WTC11 (cell line): ENCODE results near the gene ZGPAT. TPM values are rescaled to one million over a fixed set of nuclear protein-coding genes. Genes with fewer than 3 reads are reported as not detected.

Experiments
- ATAC-seq: fragments of 200-7000 bp; cut with Tn5 transposase; 2 replicates; pipeline ENCODE4 v1.10.0; 2021; ENCODE audit warnings: mild to moderate bottlenecking, moderate library complexity
- CTCF ChIA-PET: fragments of 300-600 bp; sonication (Branson Sonifier 250); formaldehyde crosslinking; loops from one replicate; lab custom pipeline; 2021; ENCODE audit warnings: antibody characterized with exemption; lab: Charles Lee
- POLR2A ChIA-PET: fragments of 350-600 bp; sonication (Branson Sonifier 250); formaldehyde crosslinking; loops from one replicate; lab custom pipeline; 2021; ENCODE audit warnings: antibody characterized with exemption; lab: Charles Lee
- DNase-seq: peaks from one replicate; pipeline ENCODE4 v3.0.0; 2021; ENCODE audit warnings: low spot score
- H3K27ac Mint-ChIP-seq: 2 replicates; pipeline ENCODE4 v1.8.0; 2021; ENCODE audit warnings: mixed read lengths
- H3K27me3 Mint-ChIP-seq: 2 replicates; pipeline ENCODE4 v1.8.0; 2021; ENCODE audit warnings: low read depth, mild to moderate bottlenecking, moderate library complexity, mixed read lengths
- H3K36me3 Mint-ChIP-seq: 2 replicates; pipeline ENCODE4 v1.8.0; 2021; ENCODE audit warnings: mixed read lengths
- H3K4me1 Mint-ChIP-seq: 2 replicates; pipeline ENCODE4 v1.8.0; 2022; ENCODE audit warnings: mixed read lengths
- H3K4me3 Mint-ChIP-seq: 2 replicates; pipeline ENCODE4 v1.8.0; 2021; ENCODE audit warnings: mild to moderate bottlenecking, moderate library complexity, mixed read lengths
- H3K9me3 Mint-ChIP-seq: 2 replicates; pipeline ENCODE4 v1.8.0; 2021; ENCODE audit warnings: mixed read lengths
- ATF1 ChIP-seq: sonication (generic); formaldehyde crosslinking; IDR thresholded peaks from 2 replicates; pipeline ENCODE4 v1.8.1; 2023; ENCODE audit warnings: mild to moderate bottlenecking, moderate library complexity, missing genetic modification reagents
- ATF2 ChIP-seq: sonication (generic); formaldehyde crosslinking; IDR thresholded peaks from 2 replicates; pipeline ENCODE4 v1.8.1; 2022; ENCODE audit warnings: low read depth, missing genetic modification reagents, borderline replicate concordance
- CDX4 ChIP-seq: fragments of 250-450 bp; sonication (Bioruptor Pico); IDR thresholded peaks from 2 replicates; pipeline ENCODE4 v1.9.0; 2021; ENCODE audit warnings: moderate library complexity, mild to moderate bottlenecking, inconsistent platforms, borderline replicate concordance
- FOXJ3 ChIP-seq: sonication (generic); formaldehyde crosslinking; IDR thresholded peaks from 2 replicates; pipeline ENCODE4 v1.9.0; 2021; ENCODE audit warnings: missing genetic modification reagents, mild to moderate bottlenecking, borderline replicate concordance
- FOXK1 ChIP-seq: sonication (generic); formaldehyde crosslinking; IDR thresholded peaks from 2 replicates; pipeline ENCODE4 v1.8.0; 2022; ENCODE audit warnings: mild to moderate bottlenecking, moderate library complexity, missing genetic modification reagents
- FOXP1 ChIP-seq: sonication (generic); formaldehyde crosslinking; IDR thresholded peaks from 2 replicates; pipeline ENCODE4 v1.8.0; 2022; ENCODE audit warnings: missing genetic modification reagents, mild to moderate bottlenecking, moderate library complexity, borderline replicate concordance
- FOXP4 ChIP-seq: sonication (generic); formaldehyde crosslinking; IDR thresholded peaks from 2 replicates; pipeline ENCODE4 v1.8.0; 2022; ENCODE audit warnings: mild to moderate bottlenecking, missing genetic modification reagents
- JAZF1 ChIP-seq: fragments of 250-450 bp; sonication (Bioruptor Pico); IDR thresholded peaks from 2 replicates; pipeline ENCODE4 v1.9.0; 2021; ENCODE audit warnings: moderate library complexity, mild to moderate bottlenecking, inconsistent platforms
- MAX ChIP-seq: sonication (generic); formaldehyde crosslinking; IDR thresholded peaks from 2 replicates; pipeline ENCODE4 v1.8.0; 2022; ENCODE audit warnings: mild to moderate bottlenecking, missing genetic modification reagents
- MXD4 ChIP-seq: fragments of 250-450 bp; sonication (Bioruptor Pico); IDR thresholded peaks from 2 replicates; pipeline ENCODE4 v1.8.0; 2021; ENCODE audit warnings: mild to moderate bottlenecking, moderate library complexity, borderline replicate concordance
- NR3C1 ChIP-seq: sonication (generic); formaldehyde crosslinking; conservative IDR thresholded peaks from 2 replicates; pipeline ENCODE4 v1.8.1; 2023; ENCODE audit warnings: low read depth, mild to moderate bottlenecking, missing genetic modification reagents
- SMAD4 ChIP-seq: sonication (generic); formaldehyde crosslinking; IDR thresholded peaks from 2 replicates; pipeline ENCODE4 v1.8.0; 2022; ENCODE audit warnings: mild to moderate bottlenecking, missing genetic modification reagents
- USF2 ChIP-seq: sonication (generic); formaldehyde crosslinking; IDR thresholded peaks from 2 replicates; pipeline ENCODE4 v1.8.1; 2023; ENCODE audit warnings: mild to moderate bottlenecking, missing genetic modification reagents, moderate library complexity
- ZNF138 ChIP-seq: sonication (generic); formaldehyde crosslinking; conservative IDR thresholded peaks from 2 replicates; pipeline ENCODE4 v1.8.1; 2022; ENCODE audit warnings: mild to moderate bottlenecking, moderate library complexity, missing genetic modification reagents
- ZNF263 ChIP-seq: sonication (generic); formaldehyde crosslinking; IDR thresholded peaks from 2 replicates; pipeline ENCODE4 v1.8.1; 2022; ENCODE audit warnings: low read depth, mild to moderate bottlenecking, moderate library complexity, missing genetic modification reagents
- ZNF532 ChIP-seq: fragments of 250-450 bp; sonication (Bioruptor Pico); IDR thresholded peaks from 2 replicates; pipeline ENCODE4 v1.9.0; 2021; ENCODE audit warnings: mild to moderate bottlenecking, borderline replicate concordance
- ZSCAN18 ChIP-seq: fragments of 250-450 bp; sonication (Bioruptor Pico); IDR thresholded peaks from 2 replicates; pipeline ENCODE4 v2.1.2; 2022; ENCODE audit warnings: mild to moderate bottlenecking, moderate library complexity
- total RNA-seq: library from RNA; stranded (reverse); gene quantifications from 3 replicates; pipeline ENCODE4 v1.2.3, GENCODE V29; 2021

ZGPAT gene
- total RNA-seq, 1 experiment from 2014 or later = 28.3 TPM

- no peak for ATAC-seq
- no peak for TF ChIP-seq ZNF532
- no peak for TF ChIP-seq ZNF263 (CRISPR knock-in tag)
- TF ChIP-seq NR3C1 (CRISPR knock-in tag) = no peak
- TF ChIP-seq ZNF138 (CRISPR knock-in tag) = no peak
- TF ChIP-seq MXD4 (CRISPR knock-in tag) = no peak
- no peak for TF ChIP-seq FOXP1 (CRISPR knock-in tag)
- no peak for TF ChIP-seq ATF1
- TF ChIP-seq SMAD4 (CRISPR knock-in tag) = no peak
- TF ChIP-seq FOXP4 = no peak
- no peak for TF ChIP-seq FOXK1 (CRISPR knock-in tag)
- no peak for TF ChIP-seq MAX (CRISPR knock-in tag)
- CTCF ChIA-PET = no interaction called here
- Mint-ChIP-seq H3K4me3 (no peak overlapping the region), H3K27me3 (no peaks in the 10 kb centered on the region), H3K27ac (no peak overlapping the region), H3K9me3 (no peaks in the 10 kb centered on the region), H3K4me1 (no peaks in the 10 kb centered on the region), H3K36me3 (peaks cover 23% of the 10 kb centered on the region)
- DNase-seq = no peak
- POLR2A ChIA-PET = no interaction called here
Measured at GRCh38 chr20:63672666-63673065, 35.2 kb upstream of the ZGPAT start.

GRCh38 chr20:63673951-63674350 is 33.9 kb upstream of the ZGPAT start:
- CTCF ChIA-PET = no interaction called here
- no peaks in the 10 kb centered on the region for H3K4me1 Mint-ChIP-seq
- TF ChIP-seq USF2 (no peak), ZSCAN18 (CRISPR knock-in tag) (no peak)

GRCh38 chr20:63675681-63676368 is 32.0 kb upstream of the ZGPAT start:
- Mint-ChIP-seq H3K9me3 (no peaks in the 10 kb centered on the region), H3K4me1 (no peaks in the 10 kb centered on the region), H3K4me3 (no peak overlapping the region), H3K27me3 (no peaks in the 10 kb centered on the region), H3K36me3 (peaks cover 9% of the 10 kb centered on the region; the same call in 1 of the 2 replicates), H3K27ac (no peak overlapping the region)
- ChIA-PET POLR2A (no interaction called here), CTCF (no interaction called here)
- ATAC-seq (no peak), DNase-seq (no peak)
- TF ChIP-seq CDX4 (CRISPR knock-in tag) (no peak), JAZF1 (CRISPR knock-in tag) (no peak), FOXJ3 (CRISPR knock-in tag) (no peak), ATF2 (CRISPR knock-in tag) (no peak), USF2 (no peak)

More at GRCh38 chr20:63673951-63674350, 33.9 kb upstream of the ZGPAT start:
- ATAC-seq = no peak
- POLR2A ChIA-PET = no interaction called here
- Mint-ChIP-seq H3K36me3 (peaks cover 13% of the 10 kb centered on the region), H3K27me3 (no peaks in the 10 kb centered on the region), H3K27ac (peak overlapping the region; percentile 45; the same call in 1 of the 2 replicates), H3K9me3 (no peaks in the 10 kb centered on the region), H3K4me3 (no peak overlapping the region)
- DNase-seq = no peak
